Thyroid gland (tissue), 4 donors: Measurements from ENCODE around the gene MAPK11.

Source experiments
- POLR2A ChIP-seq, 2 donors: fragments of 450-650 bp; IDR thresholded peaks; one replicate each; pipeline ENCODE4 v1.6.1; 2017; ENCODE audit warnings: antibody characterized with exemption in 2 of 2, mild to moderate bottlenecking in 2 of 2, moderate library complexity in 1 of 2
- TF ChIP-seq, protein P1 (sequence below), 6 experiments: fragments of 200-600 bp in 3 of 6; fragments of 450-650 bp in 3 of 6; sonication (generic) in 3 of 6; IDR thresholded peaks; one replicate each; pipeline ENCODE4 v1.5.1; 2016 to 2019; ENCODE audit warnings: antibody characterized with exemption in 6 of 6, mild to moderate bottlenecking in 2 of 6, inconsistent platforms in 1 of 6, moderate library complexity in 1 of 6

GRCh38 chr22:50308986-50309600, 38.9 kb upstream of the MAPK11 start:
- no peak for TF ChIP-seq POLR2A (IDR thresholded peaks at IDR 0.05)
- TF ChIP-seq, protein P1, sequence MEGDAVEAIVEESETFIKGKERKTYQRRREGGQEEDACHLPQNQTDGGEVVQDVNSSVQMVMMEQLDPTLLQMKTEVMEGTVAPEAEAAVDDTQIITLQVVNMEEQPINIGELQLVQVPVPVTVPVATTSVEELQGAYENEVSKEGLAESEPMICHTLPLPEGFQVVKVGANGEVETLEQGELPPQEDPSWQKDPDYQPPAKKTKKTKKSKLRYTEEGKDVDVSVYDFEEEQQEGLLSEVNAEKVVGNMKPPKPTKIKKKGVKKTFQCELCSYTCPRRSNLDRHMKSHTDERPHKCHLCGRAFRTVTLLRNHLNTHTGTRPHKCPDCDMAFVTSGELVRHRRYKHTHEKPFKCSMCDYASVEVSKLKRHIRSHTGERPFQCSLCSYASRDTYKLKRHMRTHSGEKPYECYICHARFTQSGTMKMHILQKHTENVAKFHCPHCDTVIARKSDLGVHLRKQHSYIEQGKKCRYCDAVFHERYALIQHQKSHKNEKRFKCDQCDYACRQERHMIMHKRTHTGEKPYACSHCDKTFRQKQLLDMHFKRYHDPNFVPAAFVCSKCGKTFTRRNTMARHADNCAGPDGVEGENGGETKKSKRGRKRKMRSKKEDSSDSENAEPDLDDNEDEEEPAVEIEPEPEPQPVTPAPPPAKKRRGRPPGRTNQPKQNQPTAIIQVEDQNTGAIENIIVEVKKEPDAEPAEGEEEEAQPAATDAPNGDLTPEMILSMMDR (IDR thresholded peaks at IDR 0.05) = no peak
